Subcutaneous adipose tissue (tissue), 4 donors: Measurements from ENCODE around the gene ZRANB2. TPM values are rescaled to one million over a fixed set of nuclear protein-coding genes. Genes with fewer than 3 reads are reported as not detected.

ENCODE experiments used
- total RNA-seq, 4 donors: library from RNA; depleted of rRNA; stranded (reverse); fragments of >200 nt; gene quantifications; one replicate each; pipeline ENCODE4 v1.1.0, GENCODE V29; 2016
- TF ChIP-seq, protein P1 (sequence below): fragments of 450-650 bp; IDR thresholded peaks from one replicate; pipeline ENCODE4 v1.5.1; 2016; ENCODE audit warnings: low read depth, mild to moderate bottlenecking, control low read depth, antibody characterized with exemption, moderate library complexity

Gene ZRANB2, protein sequence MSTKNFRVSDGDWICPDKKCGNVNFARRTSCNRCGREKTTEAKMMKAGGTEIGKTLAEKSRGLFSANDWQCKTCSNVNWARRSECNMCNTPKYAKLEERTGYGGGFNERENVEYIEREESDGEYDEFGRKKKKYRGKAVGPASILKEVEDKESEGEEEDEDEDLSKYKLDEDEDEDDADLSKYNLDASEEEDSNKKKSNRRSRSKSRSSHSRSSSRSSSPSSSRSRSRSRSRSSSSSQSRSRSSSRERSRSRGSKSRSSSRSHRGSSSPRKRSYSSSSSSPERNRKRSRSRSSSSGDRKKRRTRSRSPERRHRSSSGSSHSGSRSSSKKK
- 10 to 100 TPM; 62.5 to 97.7 (median 72.5) TPM for total RNA-seq

- TF ChIP-seq, protein P1, sequence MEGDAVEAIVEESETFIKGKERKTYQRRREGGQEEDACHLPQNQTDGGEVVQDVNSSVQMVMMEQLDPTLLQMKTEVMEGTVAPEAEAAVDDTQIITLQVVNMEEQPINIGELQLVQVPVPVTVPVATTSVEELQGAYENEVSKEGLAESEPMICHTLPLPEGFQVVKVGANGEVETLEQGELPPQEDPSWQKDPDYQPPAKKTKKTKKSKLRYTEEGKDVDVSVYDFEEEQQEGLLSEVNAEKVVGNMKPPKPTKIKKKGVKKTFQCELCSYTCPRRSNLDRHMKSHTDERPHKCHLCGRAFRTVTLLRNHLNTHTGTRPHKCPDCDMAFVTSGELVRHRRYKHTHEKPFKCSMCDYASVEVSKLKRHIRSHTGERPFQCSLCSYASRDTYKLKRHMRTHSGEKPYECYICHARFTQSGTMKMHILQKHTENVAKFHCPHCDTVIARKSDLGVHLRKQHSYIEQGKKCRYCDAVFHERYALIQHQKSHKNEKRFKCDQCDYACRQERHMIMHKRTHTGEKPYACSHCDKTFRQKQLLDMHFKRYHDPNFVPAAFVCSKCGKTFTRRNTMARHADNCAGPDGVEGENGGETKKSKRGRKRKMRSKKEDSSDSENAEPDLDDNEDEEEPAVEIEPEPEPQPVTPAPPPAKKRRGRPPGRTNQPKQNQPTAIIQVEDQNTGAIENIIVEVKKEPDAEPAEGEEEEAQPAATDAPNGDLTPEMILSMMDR: no peak
Observed at GRCh38 chr1:71080739-71081696, at the start of gene ZRANB2. TSS of gene ZRANB2 (minus strand) at chr1:71081035. CDS start at chr1:71080995, 40 bp downstream.

GRCh38 chr1:71128060-71128459 is 47.2 kb upstream of the ZRANB2 start:
- TF ChIP-seq, protein P1: no peak

DNA sequence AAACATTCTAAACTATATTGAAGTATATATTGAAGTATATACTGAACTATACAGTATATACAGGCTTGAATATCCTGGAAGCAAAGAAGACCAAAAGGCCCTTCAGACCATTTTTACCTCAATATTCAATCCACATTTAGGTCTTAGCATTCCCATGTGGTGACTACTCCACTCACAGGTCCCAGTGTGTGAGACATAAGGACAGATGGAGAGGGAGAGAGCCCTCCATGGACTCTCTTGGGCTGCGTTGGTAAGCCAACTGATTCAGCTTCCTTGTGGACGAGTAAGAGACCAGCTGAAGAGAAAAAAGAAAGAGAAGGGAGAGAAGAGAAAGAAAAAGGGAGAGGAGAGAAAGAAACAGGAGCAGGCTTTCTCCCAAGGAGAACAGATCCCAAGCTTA is 37.3 kb upstream of the ZRANB2 start:
- TF ChIP-seq, protein P1: no peak

DNA sequence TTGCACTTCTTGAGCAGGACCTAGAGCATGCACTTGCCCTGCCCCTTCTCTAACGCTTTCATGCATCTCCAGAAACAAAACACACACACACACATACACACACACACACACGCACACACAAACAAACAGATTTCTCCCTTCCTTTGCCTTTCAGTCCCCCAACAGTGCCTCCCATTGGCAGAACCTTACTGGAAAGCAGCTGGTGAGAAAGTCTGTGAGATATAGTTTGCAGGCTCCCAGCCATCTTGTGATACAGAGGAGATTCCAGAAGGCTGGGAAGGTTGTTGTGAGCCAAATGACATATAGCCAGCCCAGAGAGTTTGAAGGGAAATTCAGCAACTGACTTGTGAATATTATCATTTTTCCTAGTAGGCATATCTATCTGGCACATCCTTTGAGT is 35.9 kb upstream of the ZRANB2 start:
- TF ChIP-seq, protein P1: no peak

DNA sequence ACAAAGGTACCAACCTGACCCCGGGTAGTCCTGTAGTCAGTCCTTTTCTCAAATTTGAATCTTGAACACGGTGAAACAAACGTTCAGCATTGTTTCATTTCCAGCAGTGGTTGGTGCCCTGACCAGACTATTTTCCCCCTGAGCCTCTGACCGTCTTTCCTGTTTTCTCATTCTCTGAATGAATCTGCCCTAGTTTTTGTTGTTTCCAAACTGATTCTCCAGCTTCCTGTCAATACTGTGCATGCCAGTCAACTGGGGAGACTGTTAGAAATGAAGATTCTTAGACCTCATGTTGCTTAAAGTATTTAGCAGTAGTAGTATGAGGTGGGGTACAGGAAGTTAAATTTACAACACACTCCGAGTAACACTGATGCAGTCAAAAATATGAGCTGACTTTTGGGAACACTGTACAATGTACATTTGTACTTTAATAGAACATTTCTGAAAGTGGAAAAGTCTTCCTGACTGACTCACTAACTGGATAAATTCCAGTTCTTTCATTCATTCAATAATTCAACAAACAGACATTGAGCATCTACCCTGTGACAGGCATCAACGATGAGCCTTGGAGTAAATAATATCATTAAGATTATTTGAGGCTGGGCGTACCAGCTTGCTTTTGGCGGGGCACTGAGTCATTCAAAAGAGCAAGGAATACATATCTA is 26.0 kb upstream of the ZRANB2 start:
- TF ChIP-seq, protein P1: no peak

DNA sequence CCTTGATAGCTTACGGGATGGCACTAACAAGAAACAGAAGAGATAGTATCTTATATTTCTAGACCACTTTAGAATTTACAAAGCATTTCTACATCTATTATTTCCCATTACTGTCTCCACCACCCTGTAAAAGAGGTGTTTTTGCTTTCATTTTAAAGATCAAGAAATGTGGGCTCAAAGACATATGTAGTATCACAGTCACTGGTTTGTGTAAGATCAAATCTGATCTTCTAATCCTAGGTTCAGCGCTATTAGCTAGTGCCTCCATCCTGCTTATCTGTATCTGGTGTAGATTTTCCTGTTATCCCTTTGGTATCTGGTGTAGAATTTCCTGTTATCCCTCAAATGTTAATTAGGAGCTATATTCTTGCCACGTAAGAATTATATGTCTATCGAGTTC is 23.6 kb upstream of the ZRANB2 start:
- TF ChIP-seq, protein P1: no peak

DNA sequence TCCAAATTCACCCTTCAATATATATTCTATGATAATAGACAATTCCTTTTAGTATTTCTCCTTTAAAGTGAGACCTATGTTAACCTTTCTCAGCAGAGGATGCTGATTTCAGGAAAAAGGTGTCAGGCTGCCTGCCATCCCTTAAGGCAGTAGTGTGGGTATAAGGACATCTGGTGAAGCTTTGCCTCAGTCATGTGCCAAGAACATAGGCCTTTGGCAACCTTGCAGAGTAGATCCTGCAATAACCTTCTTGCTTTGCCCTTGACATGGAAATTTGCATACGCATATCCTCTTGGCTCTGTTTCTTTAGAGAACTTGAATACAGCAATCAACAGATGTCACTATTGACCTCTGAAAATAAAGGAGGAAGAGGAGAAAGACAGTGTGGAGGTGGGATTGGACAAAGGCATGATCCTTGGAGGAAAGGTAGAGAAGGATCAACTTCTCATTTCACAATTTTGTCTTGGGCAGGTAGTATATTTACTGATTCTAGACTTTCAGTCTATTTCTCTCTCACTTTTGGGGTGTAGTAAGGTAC is 21.1 kb upstream of the ZRANB2 start:
- TF ChIP-seq, protein P1: no peak
